ENCODE data around the gene MRPL20.
"Not testable (repeated sequence)": the region's sequence is repeated elsewhere in the genome, so short reads cannot be mapped to it uniquely, and the experiment has no call there.

MRPL20 gene

DNA sequence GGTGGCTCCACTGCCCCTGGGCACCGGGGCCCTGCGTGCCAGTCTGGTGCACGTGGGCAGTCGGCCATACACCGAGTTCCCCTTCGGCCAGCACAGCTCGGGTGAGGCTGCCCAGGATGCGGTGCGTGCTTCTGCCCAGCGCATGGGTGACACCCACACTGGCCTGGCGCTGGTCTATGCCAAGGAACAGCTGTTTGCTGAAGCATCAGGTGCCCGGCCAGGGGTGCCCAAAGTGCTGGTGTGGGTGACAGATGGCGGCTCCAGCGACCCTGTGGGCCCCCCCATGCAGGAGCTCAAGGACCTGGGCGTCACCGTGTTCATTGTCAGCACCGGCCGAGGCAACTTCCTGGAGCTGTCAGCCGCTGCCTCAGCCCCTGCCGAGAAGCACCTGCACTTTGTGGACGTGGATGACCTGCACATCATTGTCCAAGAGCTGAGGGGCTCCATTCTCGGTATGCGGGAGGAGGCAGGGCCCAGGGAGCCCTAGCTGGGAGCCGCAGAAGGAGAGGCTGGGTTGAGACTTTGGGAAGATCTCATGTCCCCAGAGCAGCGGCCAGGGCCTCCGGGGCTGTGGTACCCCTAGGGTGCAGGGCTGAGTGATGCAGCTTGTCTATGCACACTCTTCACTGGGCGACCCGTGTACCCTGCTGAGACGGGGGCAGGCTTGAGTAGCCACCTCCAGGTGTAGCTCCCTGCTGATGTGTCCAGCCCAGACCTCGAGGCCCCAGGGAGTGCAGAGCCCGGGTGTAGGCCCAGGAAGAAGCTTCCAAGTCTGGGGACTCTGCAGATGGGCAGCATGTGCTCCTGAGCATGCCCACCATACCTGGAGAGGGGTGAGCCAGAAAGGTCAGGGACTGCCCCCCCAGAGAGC lies 30.2 kb upstream of the MRPL20 start:
- no peak for DNase-seq

DNA sequence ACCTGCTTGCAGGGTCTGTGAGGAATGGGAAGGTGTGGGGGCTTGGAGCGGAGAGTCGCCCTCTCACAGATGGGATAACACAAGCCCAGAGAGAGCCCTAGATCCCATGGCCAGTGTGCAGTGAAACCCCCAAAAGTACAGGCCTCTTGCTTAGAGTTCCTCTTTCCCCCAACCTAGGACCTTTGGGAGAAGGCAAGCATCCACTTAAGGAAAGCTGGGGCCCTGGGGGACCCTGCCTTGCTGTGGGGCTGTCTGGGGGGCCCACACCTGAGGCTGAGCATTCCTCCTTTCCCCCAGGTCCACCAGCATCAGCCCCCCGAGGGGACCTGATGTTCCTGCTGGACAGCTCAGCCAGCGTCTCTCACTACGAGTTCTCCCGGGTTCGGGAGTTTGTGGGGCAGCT lies 29.5 kb upstream of the MRPL20 start:
- no peak for DNase-seq

DNA sequence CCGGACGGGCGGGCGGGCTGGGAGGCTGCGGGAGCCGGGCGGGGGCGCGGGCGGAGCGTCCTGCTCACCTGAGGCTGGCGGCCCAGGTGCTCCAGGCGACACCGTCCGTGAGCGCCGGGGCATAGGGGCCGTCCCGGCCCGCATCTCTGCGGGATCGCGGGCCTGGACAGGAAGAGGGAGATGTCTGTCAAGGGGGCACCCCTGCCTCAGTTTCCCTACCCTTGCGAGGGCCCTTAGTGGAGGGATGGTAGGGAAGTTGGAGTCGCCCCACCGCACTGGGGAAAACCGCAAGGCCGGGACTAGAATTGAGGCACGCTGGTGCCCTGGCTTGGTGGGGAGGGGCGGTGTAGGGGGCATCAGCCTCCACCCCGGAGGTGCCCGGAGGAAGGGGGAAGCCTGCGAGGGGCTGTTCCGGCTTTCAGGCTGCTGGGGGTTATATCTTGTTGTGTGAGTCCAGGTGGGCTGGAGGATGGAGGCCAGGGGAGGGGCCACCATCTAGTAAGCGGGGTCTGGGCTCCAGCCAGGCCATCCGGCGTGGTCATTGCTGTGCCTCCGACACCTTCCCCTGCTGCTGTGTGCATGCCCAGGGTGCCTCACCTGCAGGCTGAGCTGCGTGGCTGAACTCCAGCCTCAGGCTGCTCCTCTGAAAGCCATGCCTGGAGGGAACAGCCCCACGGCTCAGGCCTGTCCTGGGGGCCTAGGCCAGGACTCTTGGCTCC lies 29.0 kb upstream of the MRPL20 start:
- no peak for DNase-seq

DNA sequence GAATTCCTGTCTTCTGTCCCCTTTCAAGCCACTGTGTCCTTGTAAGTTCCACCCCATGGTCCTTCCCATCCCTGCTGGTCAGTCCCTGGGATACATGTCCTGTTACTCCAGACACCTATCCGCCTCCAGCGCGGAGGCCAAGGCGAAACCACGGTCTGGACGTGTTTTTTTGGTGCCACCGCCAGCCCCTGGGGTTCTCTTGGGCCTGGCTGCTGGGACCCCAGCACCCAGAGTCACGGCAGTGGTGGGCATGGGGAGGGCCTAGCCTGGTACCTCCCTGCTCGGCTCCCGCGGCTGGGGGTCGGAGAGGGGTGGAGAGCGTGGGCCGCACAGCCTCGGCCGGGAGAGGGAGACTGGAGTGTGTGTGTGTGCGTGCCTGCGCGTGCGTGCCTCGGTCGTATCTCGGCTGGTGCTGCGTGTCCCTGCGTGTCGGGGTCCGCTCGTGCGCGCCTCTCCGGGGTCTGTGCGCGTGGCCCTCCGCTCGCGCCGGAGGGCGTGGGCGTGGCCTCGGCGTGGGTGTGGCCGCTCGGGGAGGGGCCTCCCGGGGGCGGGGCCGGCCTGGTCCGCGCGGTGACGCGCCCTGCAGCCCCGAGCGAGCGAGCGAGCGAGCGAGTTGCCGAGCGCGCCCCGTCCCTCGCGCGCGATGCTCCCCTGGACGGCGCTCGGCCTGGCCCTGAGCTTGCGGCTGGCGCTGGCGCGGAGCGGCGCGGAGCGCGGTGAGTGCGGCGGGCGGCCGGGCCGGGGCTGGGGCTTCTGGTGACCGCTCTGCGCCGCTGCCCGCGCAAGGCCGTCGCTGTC lies 28.2 kb upstream of the MRPL20 start, which contains the start of gene VWA1:
VWA1 (plus strand) TSS at position 585 of the 798 bp plus-strand sequence; CDS start at position 644, 59 bp downstream.
- DNase-seq: peak; percentile 71

DNA sequence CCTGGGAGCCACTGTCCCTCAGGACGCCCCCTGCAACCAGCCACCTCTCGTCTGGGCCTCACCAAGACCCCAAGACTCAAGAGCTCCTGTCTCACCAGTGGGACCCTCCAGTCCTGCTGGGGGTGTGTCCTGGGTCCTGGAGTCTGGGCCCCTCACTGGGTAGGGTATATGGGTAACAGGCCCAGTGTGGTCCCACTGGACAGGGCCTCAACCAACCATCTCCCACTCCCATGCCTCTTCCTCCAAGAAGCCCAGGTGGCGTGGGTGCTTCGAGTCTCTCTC lies 27.7 kb upstream of the MRPL20 start:
- DNase-seq: no peak

DNA sequence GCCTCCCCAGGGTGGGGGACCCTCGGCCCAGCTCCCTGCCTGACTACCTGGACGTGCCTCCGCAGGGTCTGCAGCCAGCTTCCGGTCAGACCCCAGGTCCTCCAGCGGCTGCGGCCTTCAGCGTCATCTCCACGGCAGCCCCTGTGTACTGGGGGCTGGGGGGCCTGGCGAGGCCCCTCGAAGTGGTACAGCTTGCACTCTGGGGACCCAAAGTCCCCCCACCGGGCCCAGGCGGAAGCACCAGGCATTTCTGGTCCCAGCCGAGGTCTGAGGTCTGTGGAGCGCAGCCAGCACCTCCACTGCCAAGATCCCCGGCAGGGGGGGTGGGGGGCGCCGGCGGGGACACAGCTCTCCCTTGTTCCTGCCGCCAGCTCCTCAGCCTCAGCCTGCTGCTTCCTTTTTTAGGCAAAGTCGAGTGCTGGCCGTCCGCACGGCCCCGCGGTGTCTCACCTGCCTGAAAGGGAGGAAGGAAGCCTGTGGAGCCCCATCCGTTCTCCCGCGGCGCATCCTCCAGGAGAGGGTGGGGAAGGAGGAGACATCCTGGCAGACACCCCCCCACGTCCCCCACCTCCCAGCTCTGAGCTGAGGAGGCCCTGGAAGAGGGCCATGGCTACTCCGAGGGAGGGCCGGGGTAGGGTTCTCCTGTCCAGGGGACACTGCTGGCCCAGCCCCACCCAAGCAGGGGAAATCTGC lies 27.2 kb upstream of the MRPL20 start:
- DNase-seq: peak; percentile 28

DNA sequence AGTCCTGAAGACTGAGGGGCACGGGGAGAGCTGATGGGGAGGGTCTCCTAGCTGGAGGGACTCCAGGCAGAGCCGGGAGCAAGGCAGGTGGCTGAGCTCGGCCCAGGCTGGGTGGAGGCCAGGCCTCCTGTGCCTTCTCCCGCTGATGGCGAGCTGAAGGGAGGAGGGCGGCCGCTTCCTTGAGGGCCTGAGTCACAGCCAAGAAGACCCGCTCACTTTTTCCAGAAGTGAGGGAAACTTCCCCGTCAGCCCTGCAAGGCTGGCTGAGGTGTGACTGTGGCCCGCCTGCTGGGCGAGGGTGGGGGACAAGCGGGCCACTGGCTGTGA lies 26.7 kb upstream of the MRPL20 start:
- peak; percentile 28 for DNase-seq

DNA sequence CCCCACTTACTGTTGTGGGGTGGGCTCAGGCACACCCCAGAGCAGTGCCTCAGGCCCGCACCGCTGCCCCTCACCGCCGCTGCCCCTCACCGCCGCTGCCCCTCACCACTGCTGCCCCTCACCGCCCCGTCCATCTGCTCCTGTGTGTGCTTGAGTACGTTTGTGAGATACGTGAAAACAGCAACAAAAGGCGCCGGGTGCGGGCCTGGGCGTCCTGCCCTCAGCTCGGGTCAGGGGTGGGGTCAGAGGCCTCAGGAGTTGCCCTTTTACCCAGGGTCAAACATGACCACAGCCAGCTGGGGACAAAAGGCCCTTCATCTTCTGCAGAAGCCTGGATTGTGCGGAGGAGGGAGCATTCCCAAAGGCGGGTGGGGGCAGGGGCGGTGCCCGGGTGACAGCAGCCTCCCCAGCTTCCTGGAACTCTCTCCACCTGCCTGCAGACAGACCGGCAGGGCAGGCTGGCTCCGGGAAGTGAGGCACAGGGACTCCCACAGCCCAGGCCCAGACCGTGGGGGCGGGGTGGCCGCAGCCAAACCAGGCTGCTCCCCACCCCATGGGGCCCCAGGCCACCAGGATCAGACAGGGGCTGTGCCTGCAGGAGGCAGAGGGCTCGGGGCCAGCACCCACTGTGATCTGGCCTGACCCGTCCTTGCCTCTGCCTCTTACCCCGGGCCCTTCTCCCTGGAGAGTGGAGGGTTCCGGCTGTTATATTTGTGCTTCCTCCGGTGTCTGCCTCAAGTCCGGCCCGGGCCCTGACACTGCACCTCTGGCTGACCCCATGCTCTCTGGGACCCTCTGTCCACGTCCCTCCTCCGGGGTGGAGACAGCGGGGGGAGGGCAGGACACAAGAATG lies 26.1 kb upstream of the MRPL20 start:
- DNase-seq: peak; percentile 28

DNA sequence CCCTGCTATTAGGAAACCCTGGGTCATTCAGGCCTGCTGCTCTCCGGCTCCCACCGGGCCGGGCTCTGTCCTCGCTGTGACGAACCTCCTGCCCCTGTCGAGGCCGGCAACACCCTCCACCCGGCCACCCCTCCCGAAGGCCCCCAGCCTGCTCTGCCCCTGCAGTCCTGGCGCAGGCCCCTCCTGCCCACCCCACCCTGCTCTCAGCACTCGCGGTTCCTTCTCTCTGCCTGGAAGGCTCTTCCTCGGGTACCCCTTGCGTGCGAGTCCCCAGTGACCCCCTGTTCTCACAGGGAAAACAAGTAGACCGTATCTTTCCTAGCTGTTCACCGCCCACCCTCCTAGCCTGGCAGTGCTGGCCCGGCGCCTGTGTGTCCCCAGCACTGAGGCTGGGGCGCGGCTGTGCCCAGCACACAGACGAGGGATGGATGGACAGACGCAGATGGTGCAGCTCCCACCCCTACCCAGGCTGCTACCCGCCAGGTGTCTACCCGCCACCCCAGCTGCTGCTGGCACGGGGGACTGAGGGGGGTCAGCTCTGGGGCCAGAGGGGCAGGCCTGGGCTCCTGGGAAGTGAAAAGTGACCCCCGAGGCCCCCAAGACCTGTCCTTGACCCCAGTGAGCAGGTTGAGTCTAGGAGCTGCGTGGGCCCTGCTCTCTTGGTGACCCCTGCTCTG lies 25.3 kb upstream of the MRPL20 start:
- DNase-seq: no peak

DNA sequence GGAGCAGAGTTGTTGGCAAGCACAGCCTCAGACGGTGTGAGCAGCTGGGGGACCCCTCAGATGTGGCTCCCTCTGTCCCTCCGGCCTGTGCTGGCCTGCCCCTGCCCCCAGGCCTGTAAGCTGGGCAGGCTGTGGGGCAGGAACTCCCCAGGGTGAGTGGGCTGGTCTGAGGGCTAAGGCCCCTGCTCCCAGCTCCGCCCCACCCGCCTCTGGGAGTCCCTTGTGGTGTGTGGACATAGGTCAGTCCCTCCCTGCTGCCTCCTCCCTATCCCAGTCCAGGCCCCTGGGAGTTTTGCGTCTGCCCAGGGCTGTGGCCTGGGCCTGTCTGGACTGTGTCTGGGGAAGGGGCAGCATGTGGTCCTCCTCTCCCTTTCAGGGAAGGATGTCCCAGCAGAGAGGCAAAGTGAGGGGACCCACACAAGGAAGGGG lies 24.8 kb upstream of the MRPL20 start:
- DNase-seq: no peak

DNA sequence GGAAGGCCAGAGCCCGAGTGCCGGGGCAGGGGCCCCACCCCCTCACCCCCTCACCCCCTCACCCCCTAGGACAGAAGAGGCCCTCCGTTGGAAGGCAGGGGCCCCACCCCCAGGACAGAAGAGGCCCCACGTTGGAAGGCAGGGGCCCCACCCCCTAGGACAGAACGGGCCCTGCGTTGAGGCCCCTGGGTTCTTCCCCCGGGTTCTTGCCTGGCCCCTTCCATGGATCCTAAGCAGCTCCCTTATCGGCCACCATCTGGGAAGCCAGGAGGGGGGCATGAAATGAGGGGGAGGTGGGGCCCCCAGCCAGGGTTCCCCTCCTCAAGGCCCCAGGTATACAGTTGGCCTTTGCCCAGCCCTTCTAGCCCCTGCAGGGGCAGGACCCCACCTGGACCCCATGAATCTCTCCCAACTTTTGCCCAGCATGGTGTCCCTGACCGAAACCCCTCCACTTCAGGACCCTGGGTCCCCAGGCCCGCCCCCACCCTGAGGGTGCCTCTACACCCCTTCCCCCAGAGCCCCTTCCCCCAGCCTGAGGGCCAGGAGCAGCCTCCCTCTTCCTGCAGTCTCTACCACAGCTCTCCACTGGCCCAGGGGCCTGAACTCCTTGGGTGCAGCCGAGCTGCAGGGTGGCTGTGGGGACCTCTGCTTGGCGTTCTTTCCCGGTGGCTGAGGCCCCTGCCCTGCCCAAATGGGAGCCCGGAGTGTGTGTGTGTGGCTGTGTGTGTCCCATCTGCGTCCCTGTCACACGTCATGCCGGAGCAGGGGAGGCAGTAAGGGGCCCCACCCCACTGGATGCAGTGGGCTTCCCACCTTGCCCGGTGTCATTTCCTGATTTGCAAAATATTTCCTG lies 24.1 kb upstream of the MRPL20 start:
- DNase-seq: no peak

DNA sequence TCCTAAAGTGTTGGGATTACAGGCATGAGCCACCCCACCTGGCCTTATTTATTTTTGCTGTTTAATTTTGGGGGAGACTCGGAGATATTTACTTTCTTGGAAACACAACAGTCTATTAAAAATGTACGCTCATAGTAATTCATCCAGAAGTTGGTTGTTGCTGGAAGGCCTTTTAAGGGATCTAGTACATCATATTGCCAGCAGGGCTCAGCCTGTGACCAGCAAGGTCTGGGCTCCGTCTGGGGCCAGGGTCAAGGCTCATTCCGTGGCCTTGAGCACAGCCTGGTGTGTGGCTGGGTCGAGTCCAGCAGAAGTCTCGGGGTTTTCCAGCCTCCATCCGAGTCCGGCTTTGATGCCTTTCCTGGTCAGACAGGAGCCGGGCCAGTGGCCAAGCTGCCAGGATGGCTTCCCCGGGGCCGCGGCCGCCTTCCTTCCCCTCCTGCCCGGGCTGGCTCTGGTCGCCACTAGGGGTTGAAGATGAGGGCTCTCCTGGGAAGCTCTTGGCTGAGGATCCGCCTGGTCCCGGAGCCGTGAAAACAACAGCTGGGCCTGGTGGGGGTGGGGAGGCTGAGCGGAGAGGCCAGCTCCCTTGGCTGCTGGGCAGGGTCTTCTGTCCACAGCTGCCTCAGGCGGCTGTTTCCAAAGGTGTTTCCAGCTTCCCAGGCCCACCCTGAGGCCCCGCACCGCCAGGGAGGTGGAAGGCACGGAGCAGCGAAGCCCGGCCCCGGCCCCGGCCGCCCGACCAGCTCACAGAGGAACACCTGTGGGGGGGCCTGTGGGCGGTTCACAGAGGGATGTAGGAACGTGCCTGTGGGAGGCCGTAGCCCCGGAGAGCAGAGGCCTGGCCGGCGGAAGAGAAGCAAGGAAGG lies 23.3 kb upstream of the MRPL20 start:
- no peak for DNase-seq

DNA sequence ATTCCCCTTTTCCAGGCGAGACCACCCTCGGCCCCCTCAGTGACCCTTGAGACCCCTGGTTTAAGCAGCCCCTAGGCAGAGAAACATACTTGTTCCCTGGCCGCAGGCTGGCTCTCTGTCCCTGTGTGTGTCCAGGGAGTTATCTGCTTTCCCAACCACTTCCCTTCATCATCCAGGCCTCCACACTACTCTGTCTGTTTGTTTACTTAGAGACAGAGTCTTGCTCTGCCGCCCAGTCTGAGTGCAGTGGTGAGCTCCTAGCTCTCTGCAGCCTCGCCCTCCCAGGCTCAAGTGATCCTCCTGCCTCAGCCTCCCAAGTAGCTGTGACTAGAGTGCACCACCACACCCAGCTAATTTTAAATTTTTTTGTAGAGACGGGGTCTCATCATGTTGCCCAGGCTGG lies 22.6 kb upstream of the MRPL20 start:
- no peak for DNase-seq

DNA sequence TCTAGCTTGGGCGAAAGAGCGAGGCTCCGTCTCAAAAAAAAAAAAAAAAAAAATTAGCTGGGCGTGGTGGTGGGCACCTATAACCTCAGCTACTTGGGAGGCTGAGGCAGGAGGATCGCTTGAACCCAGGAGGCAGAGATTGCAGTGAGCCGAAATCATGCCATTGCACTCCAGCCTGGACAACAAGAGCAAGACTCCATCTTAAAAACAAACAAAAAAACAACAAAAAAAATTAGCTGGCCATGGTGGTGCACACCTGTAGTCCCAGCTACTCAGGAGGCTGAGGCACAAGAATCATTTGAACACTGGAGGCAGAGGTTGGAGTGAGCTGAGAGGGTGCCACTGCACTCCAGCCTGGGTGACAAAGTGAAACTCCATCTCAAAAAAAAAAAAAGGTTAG lies 21.9 kb upstream of the MRPL20 start:
- not testable (repeated sequence) for DNase-seq

DNA sequence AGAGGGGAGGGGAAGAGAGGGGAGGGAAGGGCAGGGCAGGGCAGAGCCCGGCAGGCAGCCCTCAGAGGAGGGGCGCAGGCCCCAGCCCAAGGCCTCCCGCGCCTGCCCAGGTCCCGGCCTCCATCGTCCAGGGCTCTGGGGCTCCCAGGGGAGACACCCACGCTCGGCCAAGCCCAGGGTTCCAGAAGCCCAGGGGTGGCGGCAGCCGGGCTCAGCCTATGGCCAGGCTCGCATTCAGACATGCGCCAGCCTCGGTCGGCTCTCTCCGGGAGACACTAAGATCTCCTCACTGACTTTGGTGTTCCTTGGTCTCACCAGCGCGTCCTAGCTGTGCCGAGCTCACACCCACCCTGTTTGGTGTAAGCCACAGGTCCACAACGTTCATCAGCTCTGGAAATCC lies 21.1 kb upstream of the MRPL20 start:
- no peak for DNase-seq

DNA sequence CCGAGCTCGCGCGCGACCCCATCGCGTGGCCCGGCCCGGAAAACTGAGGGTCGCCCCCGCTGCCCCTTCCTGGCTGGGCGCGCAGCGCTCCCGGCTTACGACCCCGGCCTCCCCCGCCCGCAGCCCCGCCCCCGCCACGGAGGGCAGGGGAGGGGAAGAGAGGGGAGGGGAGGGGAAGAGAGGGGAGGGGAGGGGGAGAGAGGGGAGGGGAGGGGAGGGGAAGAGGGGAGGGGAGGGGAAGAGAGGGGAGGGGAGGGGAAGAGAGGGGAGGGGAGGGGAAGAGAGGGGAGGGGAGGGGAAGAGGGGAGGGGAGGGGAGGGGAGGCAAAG lies 20.7 kb upstream of the MRPL20 start:
- no peak for DNase-seq

DNA sequence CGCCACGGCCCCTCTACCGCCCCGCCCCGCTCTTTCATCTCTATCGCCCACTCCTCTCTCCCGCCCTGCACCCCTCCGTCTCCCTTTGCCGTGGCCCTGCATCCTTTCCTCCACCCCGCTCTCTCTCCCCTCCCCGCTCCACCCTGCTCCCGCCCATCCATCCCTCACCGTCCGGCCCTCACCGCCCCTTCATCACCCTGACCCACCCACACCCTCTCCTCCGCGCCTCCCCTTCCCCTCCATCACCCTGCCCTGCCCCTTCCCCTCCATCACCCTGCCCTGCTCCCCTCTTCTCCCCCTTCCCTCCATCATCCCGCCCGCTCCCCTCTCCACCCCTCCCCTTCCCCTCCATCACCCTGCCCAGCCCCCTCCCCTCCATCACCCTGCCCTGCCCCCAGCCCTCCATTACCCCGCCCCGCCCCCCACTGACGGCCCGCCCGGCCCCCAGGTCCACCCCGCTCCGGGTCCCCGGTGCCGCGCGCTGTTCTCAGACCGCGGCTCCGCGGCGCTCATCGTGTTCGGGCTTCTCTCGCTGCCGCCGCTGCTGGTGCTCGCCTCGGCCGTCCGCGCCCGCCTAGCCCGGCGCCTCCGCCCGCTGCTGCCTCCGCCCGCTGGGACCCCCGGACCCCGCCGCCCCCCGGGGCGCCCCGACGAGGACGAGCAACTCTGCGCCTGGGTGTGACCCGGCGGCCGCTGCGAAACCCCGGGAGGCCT lies 20.2 kb upstream of the MRPL20 start:
- DNase-seq: peak; percentile 26

DNA sequence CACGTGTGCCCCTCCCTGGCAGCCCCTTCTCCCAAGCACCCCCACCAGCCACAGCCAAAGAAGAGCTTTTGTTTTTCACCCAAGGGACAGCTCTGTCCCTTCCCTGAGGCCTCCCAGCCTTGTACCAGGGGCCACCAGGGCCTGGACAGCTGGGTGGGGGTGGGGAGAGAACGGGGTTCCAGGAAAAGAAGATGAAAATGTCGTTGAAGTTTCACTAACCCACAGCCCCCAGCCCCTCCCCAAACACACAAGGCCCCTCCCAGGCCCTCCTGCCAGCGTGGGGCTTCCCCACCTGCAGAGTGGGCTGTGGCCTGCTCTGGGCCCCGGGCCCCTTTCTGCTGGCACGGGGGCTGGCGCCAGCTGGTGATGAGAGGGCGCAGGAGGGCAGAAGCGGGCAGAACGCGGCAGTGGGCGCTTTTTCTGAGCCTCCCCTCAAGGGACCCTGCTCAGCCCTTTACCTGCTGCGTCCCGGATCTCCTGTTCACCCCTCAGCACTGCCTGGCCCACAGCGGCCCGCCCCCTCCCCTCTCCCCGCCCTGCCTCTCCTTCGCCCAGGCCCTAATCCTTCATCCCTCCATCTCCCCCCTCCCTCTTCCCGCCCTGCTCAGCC lies 19.5 kb upstream of the MRPL20 start:
- DNase-seq: no peak

All from activated CD4-positive, CD25-positive, alpha-beta regulatory T cell treated with anti-CD3 and anti-CD28 coated beads, Interleukin-2, amount 50 U/mL, for 72 hours (primary cell).